ENCODE data around the gene TMEM135. TPM values are rescaled to one million over a fixed set of nuclear protein-coding genes. Genes with fewer than 3 reads are reported as not detected.
"Not testable (repeated sequence)": the region's sequence is repeated elsewhere in the genome, so short reads cannot be mapped to it uniquely, and the experiment has no call there.

TMEM135 gene
- total RNA-seq, 4 donors from 2014 or later = 19.0 to 38.5 (median 29.5) TPM

- Histone ChIP-seq H3K27ac (no peak overlapping the region), H3K27me3 (no peaks in the 10 kb centered on the region), H3K4me3 (no peak overlapping the region), H3K9me3 (peaks cover 0 to 5% of the 10 kb centered on the region in 2 donors), H3K4me1 (peaks cover 0 to 4% of the 10 kb centered on the region in 2 donors), H3K36me3 (no peaks in the 10 kb centered on the region)
- intact Hi-C loops (cut with DNase I; ENCODE audit: low total_unique reads) = no loop called here
- TF ChIP-seq POLR2A (IDR thresholded peaks at IDR 0.05) (no peak), CTCF (IDR thresholded peaks at IDR 0.05) (peak in 2 of 4 experiments; percentile 22 to 37)
- no peak for DNase-seq
These were observed 59.8 kb downstream of the TMEM135 start for GRCh38 chr11:87097582-87097981.

GRCh38 chr11:87101956-87102580 is 64.3 kb downstream of the TMEM135 start:
- no peak overlapping the region for H3K4me3 ChIP-seq
- intact Hi-C loops (cut with DNase I; ENCODE audit: low total_unique reads) = no loop called here
- no peaks in the 10 kb centered on the region for H3K9me3 ChIP-seq
- DNase-seq = no peak
- no peak overlapping the region for H3K27ac ChIP-seq
- peaks cover 0 to 4% of the 10 kb centered on the region in 2 donors for H3K4me1 ChIP-seq
- no peak for TF ChIP-seq CTCF (IDR thresholded peaks at IDR 0.05)
- TF ChIP-seq POLR2A (IDR thresholded peaks at IDR 0.05) = no peak
- H3K27me3 ChIP-seq = no peaks in the 10 kb centered on the region
- H3K36me3 ChIP-seq = no peaks in the 10 kb centered on the region

- H3K4me3 ChIP-seq; H3K36me3 ChIP-seq; DNase-seq; H3K4me1 ChIP-seq; intact Hi-C loops (cut with DNase I; ENCODE audit: low total_unique reads); H3K27me3 ChIP-seq; H3K9me3 ChIP-seq; H3K27ac ChIP-seq: not testable (repeated sequence)
These were observed 68.1 kb downstream of the TMEM135 start for GRCh38 chr11:87105826-87106225.

- H3K27ac ChIP-seq; H3K27me3 ChIP-seq; DNase-seq; H3K36me3 ChIP-seq; intact Hi-C loops (cut with DNase I; ENCODE audit: low total_unique reads); H3K4me3 ChIP-seq; H3K4me1 ChIP-seq; H3K9me3 ChIP-seq: not testable (repeated sequence)
These were observed 69.6 kb downstream of the TMEM135 start for GRCh38 chr11:87107379-87107778.

- Histone ChIP-seq H3K27me3 (no peaks in the 10 kb centered on the region), H3K27ac (no peak overlapping the region), H3K9me3 (no peaks in the 10 kb centered on the region), H3K4me3 (no peak overlapping the region), H3K4me1 (peaks cover 0 to 5% of the 10 kb centered on the region in 2 donors), H3K36me3 (no peaks in the 10 kb centered on the region)
- TF ChIP-seq CTCF (IDR thresholded peaks at IDR 0.05) (no peak), POLR2A (IDR thresholded peaks at IDR 0.05) (no peak)
- DNase-seq = no peak
- intact Hi-C loops (cut with DNase I; ENCODE audit: low total_unique reads) = no loop called here
These were observed 72.9 kb downstream of the TMEM135 start for GRCh38 chr11:87110443-87111131.

GRCh38 chr11:87114093-87114492 is 76.4 kb downstream of the TMEM135 start:
- Histone ChIP-seq H3K27ac (no peak overlapping the region), H3K9me3 (no peaks in the 10 kb centered on the region)

More at GRCh38 chr11:87114093-87114492, 76.4 kb downstream of the TMEM135 start:
- H3K27me3 ChIP-seq = no peaks in the 10 kb centered on the region
- no peaks in the 10 kb centered on the region for H3K36me3 ChIP-seq
- TF ChIP-seq CTCF (IDR thresholded peaks at IDR 0.05) = no peak
- no peak for TF ChIP-seq POLR2A (IDR thresholded peaks at IDR 0.05)
- no peak overlapping the region for H3K4me3 ChIP-seq
- intact Hi-C loops (cut with DNase I; ENCODE audit: low total_unique reads) = no loop called here
- no peak for DNase-seq
- H3K4me1 ChIP-seq = peaks cover 0 to 5% of the 10 kb centered on the region in 2 donors
